Fibroblast of skin of left biceps (primary cell): ENCODE measurements around the gene STK17A.
A peak's percentile ranks its signal among the peaks of the same experiment; 100 is the strongest.
"Not testable (repeated sequence)": the region's sequence is repeated elsewhere in the genome, so short reads cannot be mapped to it uniquely, and the experiment has no call there.

Experiments
- DNase-seq, 2 experiments: peaks; one replicate each; pipeline ENCODE4 v3.0.0-alpha.2; 2013; ENCODE audit warnings: low read depth in 2 of 2

The STK17A gene

DNA sequence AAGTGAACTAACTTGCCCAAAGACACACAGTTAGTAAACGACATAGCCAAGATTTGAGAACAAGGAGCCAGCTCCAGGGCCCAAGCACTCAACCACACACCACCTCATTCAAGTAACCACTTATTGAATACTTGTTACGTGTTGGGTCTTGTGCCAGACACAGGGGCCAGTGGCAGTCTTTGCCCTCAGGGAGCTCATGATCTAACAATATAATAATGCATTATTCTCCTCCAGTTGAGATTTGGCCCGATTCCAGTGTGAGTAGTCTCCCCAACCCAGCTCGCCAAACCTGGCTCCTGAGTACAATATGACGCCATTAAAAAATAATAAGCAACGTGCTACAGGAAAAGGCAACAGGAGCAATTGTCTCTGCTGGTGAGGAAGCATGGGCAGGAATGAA lies 14.4 kb upstream of the STK17A start:
- no peak for DNase-seq

DNA sequence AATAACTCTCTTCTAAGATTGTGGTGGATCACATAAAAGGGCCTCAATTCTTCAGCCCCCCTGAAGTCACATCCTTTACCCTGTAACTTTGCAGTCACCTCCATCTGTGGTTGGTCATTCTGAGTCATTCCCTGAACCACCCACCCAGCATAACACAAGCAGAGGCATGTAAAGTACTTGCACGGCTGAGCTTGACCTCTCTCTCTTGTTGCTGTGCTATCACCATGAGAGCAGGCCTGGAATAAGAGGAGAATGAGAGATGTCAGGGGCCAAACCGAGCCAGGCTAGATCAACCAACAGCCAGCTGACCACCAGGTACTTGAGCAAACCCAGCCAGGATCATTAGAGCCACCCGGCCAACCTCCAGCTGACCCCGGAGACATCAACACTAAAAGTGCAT lies 13.5 kb upstream of the STK17A start:
- no peak for DNase-seq

DNA sequence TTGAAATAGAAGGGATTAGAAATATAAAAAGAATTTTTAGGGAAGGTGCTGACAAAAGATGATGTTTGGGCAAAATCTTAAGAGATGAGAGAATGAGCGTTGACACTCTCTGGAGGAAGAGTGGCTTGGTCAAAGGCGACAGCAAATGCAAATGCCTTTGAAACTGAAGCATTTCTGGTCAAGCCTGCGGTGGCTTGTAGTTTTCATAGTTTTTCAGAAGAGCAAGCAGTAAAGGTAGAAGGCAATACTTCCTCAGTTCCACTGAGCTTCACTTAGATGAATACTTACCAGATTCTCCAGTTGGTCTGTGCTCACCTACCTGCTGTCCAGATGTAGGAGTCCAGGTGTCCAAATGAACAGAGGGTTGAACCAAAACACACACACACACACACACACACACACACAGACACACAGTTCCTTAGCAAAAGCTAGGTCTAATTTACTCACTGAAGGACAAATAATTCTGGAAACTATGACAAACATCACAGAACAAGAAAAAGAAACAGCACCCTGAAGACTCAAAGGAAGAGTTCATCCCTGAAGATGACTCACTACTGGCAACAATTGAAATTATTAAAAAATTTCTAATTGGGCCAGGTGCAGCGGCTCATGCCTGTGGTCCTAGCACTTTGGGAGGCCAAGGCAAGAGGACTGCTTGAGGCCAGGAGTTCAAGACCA lies 12.1 kb upstream of the STK17A start:
- DNase-seq: no peak

DNA sequence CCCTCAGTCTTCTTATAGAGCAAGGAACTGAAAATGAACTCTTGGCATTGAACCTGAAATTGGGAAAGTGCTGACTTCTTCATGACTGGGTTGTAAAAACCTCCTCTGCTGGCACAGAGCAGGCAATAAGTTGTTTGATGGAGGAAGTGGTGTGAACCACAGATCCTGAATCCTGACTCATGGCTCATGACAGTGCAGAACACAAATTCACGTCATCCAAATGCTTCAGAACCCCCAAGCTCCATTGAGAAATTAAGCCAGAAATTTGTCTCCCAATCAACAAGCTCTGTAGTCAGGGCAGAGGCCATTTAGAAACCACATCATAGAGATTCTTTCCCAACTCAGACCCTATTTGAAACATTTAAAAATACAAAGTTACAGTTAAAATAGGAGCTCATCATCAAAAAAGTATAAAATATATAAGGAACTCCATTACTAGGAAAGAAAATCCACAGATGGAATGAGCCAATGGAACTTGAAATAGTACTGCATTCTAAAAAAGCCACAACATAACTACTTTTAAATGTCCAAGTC lies 10.3 kb upstream of the STK17A start:
- DNase-seq: peak; percentile 99

- not testable (repeated sequence) for DNase-seq
Measured at GRCh38 chr7:43573832-43574231, 9.1 kb upstream of the STK17A start.

DNA sequence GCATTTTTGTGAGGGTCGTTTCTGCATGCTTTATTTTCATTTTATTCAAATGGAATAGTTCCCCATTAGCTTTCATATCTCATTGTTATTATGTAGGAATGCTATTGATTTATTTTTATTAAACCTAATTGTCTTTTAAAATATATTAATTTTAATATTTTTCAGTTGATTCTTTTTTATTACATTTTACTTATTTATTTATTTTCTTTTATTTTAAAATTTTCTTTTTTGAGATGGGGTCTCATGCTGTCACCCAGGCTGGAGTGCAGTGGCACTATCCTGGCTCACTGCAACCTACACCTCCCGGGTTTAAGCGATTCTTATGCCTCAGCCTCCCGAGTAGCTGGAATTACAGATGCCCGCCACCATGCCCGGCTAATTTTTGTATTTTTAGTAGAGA lies 7.4 kb upstream of the STK17A start:
- no peak for DNase-seq

DNA sequence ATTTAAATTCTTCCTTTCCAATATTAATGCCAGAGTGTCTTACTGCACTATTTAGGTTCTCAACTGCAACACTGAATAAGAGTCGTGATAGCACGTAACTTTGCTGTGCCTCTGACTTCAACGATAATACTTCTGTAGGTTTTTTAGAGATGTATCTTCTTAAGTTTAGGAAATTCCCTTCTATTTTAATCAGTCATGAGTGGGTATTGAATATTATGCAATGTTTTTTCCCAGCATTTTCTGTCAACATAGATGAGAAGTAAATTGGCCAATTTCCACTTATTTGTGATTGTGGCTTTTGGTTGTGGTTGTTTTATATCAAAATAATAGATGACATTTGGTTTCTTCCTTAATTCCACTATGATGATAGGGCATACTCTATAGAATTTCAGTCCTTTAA lies 6.7 kb upstream of the STK17A start:
- no peak for DNase-seq

- DNase-seq: no peak
Measured at GRCh38 chr7:43577485-43577951, 5.4 kb upstream of the STK17A start.

DNA sequence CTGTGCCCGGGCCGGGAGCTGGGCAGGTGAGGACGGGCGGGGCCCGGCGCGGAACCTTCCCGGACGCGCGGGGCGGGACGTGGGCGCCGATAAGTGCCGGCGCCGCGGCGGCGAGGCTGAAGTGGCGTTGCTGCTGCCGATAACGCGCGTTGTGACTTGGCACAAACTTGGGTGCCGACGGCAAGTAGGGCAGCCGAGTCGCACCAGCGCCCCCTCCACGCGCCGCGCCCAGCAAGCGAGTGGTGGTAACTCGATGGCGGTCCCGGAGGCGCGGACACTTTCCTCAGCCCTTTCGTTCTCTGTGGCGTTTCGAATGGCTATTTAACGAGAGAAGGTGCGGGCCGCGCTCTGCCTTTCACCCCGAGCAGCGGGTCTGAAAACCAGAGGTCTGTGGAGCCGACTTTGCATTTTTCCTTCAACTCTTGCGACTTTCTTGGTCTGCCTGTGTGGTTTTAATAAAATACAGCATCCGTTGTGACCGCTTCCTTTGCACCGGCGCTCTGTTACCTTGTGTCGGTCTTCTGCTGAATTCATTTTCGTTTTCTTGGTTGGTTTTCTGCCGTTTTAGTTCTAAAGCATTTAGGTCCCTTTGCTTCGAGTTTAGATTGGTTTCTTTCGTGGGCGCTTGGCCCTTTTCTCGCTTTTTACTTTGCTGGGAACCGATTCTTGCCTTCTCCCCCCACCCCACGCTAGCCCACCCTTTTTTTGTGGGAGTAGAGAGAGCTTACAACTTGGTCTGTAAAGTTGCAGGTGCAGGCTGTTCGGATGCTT lies 701 bp downstream of the STK17A start:
- no peak for DNase-seq

DNA sequence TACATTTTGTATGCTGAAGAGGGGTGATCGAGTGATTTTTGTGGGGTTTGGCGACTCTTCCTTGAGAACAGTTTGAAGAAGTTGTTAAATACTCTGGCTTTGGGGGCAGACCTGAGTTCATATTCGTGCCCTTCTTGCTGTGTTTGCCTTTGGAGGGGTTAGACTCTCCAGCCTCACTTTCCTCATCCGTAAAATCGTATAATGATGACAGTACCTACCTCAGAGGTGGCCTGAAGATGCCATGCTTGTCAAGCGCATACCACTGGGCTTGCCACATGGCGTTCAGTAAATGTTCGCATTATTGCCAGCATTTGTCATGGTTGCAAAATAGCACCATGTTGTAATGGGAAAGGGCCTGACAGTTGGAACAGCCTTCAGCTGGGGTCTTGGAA lies 1.3 kb downstream of the STK17A start:
- no peak for DNase-seq

GRCh38 chr7:43584733-43585132 lies 1.8 kb downstream of the STK17A start:
- DNase-seq: not testable (repeated sequence)

GRCh38 chr7:43585562-43585961 lies 2.7 kb downstream of the STK17A start:
- DNase-seq: no peak

DNA sequence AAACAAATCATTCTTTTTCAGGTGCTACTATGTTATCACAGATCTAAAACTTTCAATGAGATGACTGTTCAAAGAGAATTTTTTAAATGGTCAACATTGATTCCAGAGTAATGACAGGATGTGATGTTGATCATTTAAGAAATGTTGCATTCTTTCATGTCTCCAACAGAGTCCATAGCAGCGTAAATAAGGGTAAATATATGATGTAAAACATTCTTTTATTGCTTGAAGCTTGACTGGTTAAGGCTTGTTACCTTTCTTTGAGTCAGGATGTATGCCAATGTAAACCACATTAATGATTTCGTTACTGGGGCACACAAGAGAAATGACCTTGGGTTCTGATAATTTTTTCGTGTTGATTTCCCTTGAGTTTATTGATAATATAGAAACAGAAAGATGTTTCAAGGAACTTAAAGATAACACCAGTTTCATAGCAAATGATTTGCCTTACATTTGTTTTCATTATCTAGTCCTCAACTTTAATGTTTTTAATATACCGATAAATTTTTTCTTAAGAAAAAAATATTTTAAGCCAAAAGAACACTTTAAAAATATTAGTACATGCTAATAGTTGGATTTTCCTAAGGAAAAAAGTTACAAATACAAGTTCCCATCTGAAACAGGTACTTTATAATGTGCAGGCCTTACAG lies 3.5 kb downstream of the STK17A start:
- no peak for DNase-seq

DNA sequence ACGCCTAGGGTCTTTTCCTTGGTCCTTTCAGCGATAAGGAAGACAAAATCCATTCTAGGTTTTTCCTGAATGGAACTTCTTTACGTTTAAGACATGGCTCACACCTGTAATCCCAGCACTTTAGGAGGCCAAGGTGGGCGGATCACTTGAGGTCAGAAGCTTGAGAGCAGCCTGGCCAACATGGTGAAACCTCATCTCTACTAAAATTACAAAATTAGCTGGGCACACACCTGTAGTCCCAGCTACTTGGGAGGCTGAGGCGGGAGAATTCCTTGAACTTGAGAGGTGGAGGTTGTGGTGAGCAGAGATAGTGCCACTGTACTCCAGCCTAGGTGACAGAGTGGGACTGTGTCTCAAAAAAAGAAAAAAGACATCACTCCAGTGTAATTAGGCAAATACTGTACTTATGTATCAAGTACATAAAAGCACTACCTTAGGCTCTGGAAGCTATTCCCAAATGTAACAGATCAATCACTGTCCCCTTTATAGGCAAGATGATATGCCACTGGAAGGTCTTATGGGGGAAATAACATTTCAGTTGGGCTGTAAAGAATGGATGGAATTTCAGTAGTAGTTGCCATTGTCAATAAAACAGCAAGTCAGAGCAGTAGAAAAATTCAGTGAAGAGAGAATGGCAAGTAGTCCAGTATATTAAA lies 5.7 kb downstream of the STK17A start:
- no peak for DNase-seq

DNA sequence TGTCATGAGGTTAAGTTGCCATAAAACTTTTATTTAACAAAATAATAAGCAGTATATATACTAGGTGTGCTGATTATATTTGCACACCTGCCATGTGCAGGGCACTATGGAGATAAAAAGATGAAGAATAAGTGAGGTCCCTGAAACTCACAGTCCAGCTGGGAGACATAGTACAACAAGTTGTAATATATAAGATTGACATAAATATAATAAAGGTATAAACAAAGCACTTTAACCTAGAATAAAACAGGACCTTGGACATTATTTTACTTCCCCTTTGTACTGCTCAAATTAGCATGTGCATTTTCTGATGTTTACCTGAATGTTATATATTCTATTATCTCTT lies 6.2 kb downstream of the STK17A start:
- DNase-seq: no peak

DNA sequence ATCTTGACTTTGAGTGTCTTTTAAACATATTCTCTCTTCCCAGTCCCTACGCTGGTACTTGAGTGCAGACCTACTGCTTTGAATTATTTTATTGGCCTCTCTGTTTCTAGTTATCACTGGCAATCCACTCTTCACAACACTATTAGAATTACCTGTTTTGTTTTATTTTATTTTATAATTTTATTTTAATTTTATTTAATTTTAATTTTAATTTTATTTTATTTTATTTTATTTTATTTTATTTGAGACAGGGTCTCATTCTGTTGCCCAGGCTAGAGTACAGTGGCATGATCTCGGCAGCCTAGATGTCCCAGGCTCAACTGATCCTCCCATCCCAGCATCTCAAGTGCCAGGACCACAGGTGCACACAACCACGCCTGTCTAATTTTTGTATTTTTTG lies 6.8 kb downstream of the STK17A start:
- no peak for DNase-seq

DNA sequence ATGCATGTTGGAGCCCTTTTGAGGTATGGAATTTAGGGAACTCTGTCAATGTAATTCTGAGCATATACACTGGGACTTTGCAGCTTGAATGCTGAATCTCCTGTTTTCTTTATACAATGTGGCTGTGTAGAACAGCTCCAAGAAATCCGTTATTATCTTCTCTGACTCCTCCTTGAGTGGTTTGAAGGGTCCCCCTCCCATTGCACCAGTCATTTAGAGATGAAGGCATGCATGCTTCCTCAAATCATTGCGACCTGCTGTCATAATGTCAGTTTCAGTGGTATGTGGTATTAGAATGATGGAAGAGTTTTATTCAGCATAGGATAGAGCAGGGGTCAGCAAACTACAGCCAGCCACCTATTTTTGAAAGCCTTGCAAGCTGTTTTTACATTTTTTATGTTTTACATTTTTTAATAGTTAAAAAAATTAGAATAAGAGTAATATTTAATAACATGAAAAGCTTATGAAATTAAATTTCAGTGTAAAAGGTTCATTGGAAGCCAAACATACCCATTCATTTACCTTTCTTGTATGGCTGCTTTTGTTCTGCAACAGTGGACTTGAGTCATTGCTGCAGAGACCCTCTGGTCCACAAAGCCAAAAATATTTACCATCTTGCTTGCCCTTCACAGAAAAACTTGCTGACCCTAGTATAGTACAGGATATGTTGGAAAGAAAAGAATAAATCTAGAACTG lies 8.1 kb downstream of the STK17A start:
- DNase-seq: no peak

GRCh38 chr7:43591558-43592180 lies 8.8 kb downstream of the STK17A start:
- DNase-seq: no peak

GRCh38 chr7:43592326-43592725 lies 9.4 kb downstream of the STK17A start:
- DNase-seq: no peak

GRCh38 chr7:43593010-43593409 lies 10.1 kb downstream of the STK17A start:
- DNase-seq: no peak

DNA sequence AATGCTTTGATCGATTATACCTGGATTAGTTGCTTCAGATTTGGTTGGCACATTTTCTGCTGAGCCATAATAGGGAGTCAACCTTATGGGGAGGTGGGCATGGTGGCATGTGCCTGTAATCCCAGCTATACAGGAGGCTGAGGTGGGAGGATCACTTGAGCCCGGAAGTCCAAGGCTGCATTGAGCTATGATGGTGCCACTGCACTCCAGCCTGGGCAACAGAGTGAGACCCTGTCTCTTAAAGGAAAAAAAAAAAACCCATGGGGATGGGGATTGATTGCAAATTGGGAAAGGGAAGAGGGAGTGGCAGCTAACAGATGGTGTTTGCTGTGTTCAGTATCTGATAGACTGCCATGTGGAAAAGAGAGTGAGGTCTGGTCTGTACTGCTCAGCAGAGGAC lies 11.1 kb downstream of the STK17A start:
- DNase-seq: no peak
